ENCODE measurements around the gene TUBGCP6.
A peak's percentile ranks its signal among the peaks of the same experiment; 100 is the strongest.

TUBGCP6 gene

GRCh38 chr22:50216684-50217520 is 27.9 kb downstream of the TUBGCP6 start:
- H3K4me1 Mint-ChIP-seq (ENCODE audit: low read depth): peaks cover 22% of the 10 kb centered on the region
- no peak overlapping the region for H3K27ac Mint-ChIP-seq
- peaks cover 100% of the 10 kb centered on the region for H3K36me3 Mint-ChIP-seq (ENCODE audit: low read depth)
- intact Hi-C loops (cut with micrococcal nuclease): no loop called here
- no peaks in the 10 kb centered on the region for H3K9me3 Mint-ChIP-seq
- no peaks in the 10 kb centered on the region for H3K27me3 Mint-ChIP-seq
- H3K4me3 Mint-ChIP-seq: no peak overlapping the region

DNA sequence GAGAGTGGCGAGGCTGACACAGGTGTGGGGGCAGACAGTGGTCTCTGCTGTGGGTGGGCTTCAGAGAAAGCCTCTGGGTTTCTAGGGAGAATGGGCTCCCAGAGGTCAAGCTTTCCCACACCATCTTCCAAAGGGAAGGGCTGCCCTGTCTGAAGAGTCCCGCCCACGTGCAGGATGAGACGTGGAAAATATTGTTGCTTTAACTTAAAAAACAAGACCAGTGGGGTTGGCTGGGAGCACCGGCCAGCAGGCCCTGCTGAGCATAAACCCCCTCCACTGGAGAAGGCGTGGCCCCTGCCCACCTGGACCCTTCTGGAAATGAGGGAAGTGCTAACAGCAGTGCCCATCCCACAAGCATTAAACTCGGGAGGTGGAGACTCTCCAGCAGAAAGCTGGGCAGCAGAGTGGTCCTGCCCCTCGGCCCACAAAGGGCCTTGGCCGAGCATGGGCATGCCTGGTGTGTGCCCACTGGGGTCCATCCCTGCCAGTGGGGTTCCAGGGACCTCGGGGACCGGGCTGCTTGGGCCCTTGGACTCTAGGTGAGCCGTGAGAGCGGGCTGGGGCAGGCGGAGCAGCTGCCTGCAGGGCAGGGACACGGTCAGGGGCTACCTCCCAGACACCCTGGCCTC is 28.7 kb downstream of the TUBGCP6 start:
- intact Hi-C loops (cut with micrococcal nuclease): no loop called here
- Mint-ChIP-seq H3K27ac (no peak overlapping the region), H3K36me3 (ENCODE audit: low read depth) (peaks cover 98% of the 10 kb centered on the region), H3K9me3 (no peaks in the 10 kb centered on the region), H3K4me1 (ENCODE audit: low read depth) (peaks cover 22% of the 10 kb centered on the region), H3K27me3 (no peaks in the 10 kb centered on the region), H3K4me3 (no peak overlapping the region)

DNA sequence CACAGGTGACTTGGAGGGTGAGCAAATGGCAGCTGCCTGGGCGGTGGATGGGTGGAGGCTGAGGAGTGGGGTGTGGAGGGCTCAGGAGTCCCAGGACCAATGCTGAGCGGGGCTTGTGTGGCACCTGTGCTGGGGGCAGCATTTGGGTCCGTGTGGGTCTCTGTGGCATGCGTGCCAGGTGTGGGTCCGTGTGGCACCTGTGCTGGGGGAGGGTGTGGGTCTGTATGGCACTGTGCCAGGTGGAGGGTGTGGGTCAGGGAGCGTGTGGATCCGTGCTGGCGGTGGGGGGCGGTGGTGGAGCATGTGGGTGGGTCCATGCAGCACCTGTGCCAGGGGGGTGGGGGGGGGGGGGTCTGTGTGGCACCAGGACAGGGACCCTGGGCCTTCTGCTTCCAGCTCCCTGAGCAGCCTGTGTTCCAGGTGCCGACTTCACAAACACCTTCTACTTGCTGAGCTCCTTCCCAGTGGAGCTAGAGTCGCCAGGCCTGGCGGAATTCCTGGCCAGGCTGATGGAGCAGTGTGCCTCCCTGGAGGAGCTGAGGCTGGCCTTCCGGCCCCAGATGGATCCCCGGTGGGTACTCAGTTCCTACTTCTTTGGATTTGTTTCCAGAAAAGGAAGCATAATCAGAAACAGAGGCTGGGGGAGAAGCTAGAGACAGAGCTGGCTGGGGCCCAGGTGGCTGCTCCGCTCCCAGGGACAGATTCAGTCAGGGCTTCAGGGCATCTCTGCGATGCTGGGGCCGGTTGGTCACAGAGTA is 29.3 kb downstream of the TUBGCP6 start:
- H3K27ac Mint-ChIP-seq: no peak overlapping the region
- intact Hi-C loops (cut with micrococcal nuclease): no loop called here
- no peaks in the 10 kb centered on the region for H3K27me3 Mint-ChIP-seq
- no peaks in the 10 kb centered on the region for H3K9me3 Mint-ChIP-seq
- H3K4me3 Mint-ChIP-seq: no peak overlapping the region
- peaks cover 98% of the 10 kb centered on the region for H3K36me3 Mint-ChIP-seq (ENCODE audit: low read depth)
- peaks cover 22% of the 10 kb centered on the region for H3K4me1 Mint-ChIP-seq (ENCODE audit: low read depth)

- intact Hi-C loops (cut with micrococcal nuclease): no loop called here
- Mint-ChIP-seq H3K27me3 (no peaks in the 10 kb centered on the region), H3K4me3 (no peak overlapping the region), H3K4me1 (ENCODE audit: low read depth) (peaks cover 20% of the 10 kb centered on the region), H3K27ac (no peak overlapping the region), H3K9me3 (no peaks in the 10 kb centered on the region), H3K36me3 (ENCODE audit: low read depth) (peaks cover 98% of the 10 kb centered on the region)
Observed at GRCh38 chr22:50213263-50213662, 31.6 kb downstream of the TUBGCP6 start.

DNA sequence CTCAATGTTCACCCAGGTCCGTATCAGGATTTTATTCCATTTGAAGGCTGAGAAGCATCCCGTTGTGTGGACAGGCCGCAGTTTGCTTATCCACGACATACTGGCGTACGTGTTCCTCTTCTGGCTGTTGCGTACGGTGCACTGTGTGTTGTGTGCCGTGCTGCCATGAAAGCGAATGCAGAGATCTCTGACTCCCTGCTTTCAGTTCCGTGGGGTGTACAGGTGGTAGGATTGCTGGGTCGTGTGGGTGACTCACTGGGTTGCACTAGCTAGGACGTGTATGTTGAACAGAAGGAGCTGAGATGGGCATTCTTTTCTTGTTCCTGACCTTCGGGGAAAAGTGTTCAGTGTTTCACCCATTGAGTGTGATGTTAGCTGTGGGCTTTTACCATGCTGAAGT is 33.7 kb downstream of the TUBGCP6 start:
- Mint-ChIP-seq H3K9me3 (no peaks in the 10 kb centered on the region), H3K27ac (no peak overlapping the region), H3K4me3 (no peak overlapping the region), H3K36me3 (ENCODE audit: low read depth) (peaks cover 98% of the 10 kb centered on the region), H3K27me3 (no peaks in the 10 kb centered on the region), H3K4me1 (ENCODE audit: low read depth) (peaks cover 36% of the 10 kb centered on the region)
- intact Hi-C loops (cut with micrococcal nuclease): no loop called here

DNA sequence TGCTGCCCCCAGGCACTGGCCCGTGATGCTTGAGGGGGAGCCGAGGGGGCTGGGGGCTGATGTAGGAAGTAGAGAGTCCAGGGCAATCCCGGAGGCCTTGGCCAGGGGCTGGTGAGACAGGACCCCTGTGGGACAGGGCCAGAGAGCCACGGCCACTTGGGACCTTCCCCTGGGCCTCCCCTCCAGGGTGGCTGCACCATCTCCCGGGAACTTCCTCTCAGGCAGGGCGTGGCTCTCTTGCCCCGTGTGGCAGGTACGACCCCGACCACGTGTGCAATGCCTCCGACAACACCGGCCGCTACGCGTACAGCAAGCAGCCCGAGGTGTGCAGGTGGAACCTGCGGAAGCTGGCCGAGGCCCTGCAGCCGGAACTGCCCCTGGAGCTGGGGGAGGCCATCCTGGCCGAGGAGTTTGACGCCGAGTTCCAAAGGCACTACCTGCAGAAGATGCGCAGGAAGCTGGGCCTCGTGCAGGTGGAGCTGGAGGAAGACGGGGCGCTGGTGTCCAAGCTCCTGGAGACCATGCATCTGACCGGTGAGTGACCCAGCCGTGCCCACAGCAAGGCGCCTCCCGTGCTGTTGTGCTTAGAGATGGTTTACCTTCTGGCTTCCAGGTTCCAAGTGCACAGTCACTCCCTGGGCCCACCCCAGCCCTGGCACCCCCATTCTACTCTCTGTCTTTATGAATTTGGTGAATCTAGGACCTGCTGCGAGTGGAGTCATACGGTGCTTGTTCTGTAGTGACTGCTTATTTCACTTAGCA is 34.3 kb downstream of the TUBGCP6 start:
- Mint-ChIP-seq H3K27me3 (no peaks in the 10 kb centered on the region), H3K36me3 (ENCODE audit: low read depth) (peaks cover 98% of the 10 kb centered on the region)

DNA sequence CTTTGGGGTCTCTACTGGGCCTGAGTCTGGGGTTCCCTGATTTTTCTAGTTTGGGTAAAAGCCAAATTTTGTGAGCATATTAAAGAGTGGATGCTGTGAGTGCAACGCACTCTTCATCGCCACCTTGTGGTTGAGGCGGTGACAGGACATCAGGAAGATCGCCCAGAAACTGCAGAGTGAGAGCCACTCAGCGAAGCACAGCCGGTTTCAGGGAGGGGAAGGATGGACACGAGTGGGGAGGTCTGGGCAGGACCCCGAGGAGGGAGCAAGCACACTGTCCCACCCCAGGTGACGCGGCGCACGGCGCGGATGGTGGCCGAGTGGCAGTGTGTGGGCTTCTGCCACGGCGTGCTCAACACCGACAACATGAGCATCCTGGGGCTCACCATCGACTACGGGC is 34.9 kb downstream of the TUBGCP6 start:
- Mint-ChIP-seq H3K27me3 (no peaks in the 10 kb centered on the region), H3K36me3 (ENCODE audit: low read depth) (peaks cover 98% of the 10 kb centered on the region), H3K4me3 (no peak overlapping the region), H3K9me3 (no peaks in the 10 kb centered on the region), H3K4me1 (ENCODE audit: low read depth) (peaks cover 41% of the 10 kb centered on the region), H3K27ac (no peak overlapping the region)
- intact Hi-C loops (cut with micrococcal nuclease): loop anchor here (1.0 to 10.0 kb wide), 3 partner anchors 43 to 275 kb away; no protein-coding TSS in a partner anchor

More for the DNA sequence above, 34.3 kb downstream of the TUBGCP6 start:
- H3K4me3 Mint-ChIP-seq: no peak overlapping the region
- H3K27ac Mint-ChIP-seq: no peak overlapping the region
- intact Hi-C loops (cut with micrococcal nuclease): no loop called here
- H3K9me3 Mint-ChIP-seq: no peaks in the 10 kb centered on the region
- peaks cover 38% of the 10 kb centered on the region for H3K4me1 Mint-ChIP-seq (ENCODE audit: low read depth)

GRCh38 chr22:50208939-50209892 is 35.6 kb downstream of the TUBGCP6 start:
- Mint-ChIP-seq H3K9me3 (no peaks in the 10 kb centered on the region), H3K36me3 (ENCODE audit: low read depth) (peaks cover 94% of the 10 kb centered on the region), H3K4me3 (no peak overlapping the region), H3K27me3 (no peaks in the 10 kb centered on the region), H3K4me1 (ENCODE audit: low read depth) (peaks cover 45% of the 10 kb centered on the region), H3K27ac (no peak overlapping the region)
- intact Hi-C loops (cut with micrococcal nuclease): loop anchor here (1.0 to 10.0 kb wide), 3 partner anchors 42 to 274 kb away; no protein-coding TSS in a partner anchor

- peaks cover 52% of the 10 kb centered on the region for H3K4me1 Mint-ChIP-seq (ENCODE audit: low read depth)
- H3K27me3 Mint-ChIP-seq: no peaks in the 10 kb centered on the region
- no peak overlapping the region for H3K4me3 Mint-ChIP-seq
- peaks cover 94% of the 10 kb centered on the region for H3K36me3 Mint-ChIP-seq (ENCODE audit: low read depth)
- H3K9me3 Mint-ChIP-seq: no peaks in the 10 kb centered on the region
- no peak overlapping the region for H3K27ac Mint-ChIP-seq
- intact Hi-C loops (cut with micrococcal nuclease): loop anchor here (5.0 to 10.0 kb wide), 2 partner anchors 41 to 274 kb away; no protein-coding TSS in a partner anchor
Observed at GRCh38 chr22:50208430-50208938, 36.3 kb downstream of the TUBGCP6 start.

- H3K36me3 Mint-ChIP-seq (ENCODE audit: low read depth): peaks cover 91% of the 10 kb centered on the region
- no peak overlapping the region for H3K4me3 Mint-ChIP-seq
- H3K4me1 Mint-ChIP-seq (ENCODE audit: low read depth): peaks cover 56% of the 10 kb centered on the region
- peak overlapping the region; percentile 32 for H3K27ac Mint-ChIP-seq
- no peaks in the 10 kb centered on the region for H3K27me3 Mint-ChIP-seq
- intact Hi-C loops (cut with micrococcal nuclease): loop anchor here (5.0 to 10.0 kb wide), 2 partner anchors 40 to 273 kb away; no protein-coding TSS in a partner anchor
- no peaks in the 10 kb centered on the region for H3K9me3 Mint-ChIP-seq
Observed at GRCh38 chr22:50207383-50208140, 37.3 kb downstream of the TUBGCP6 start.

- intact Hi-C loops (cut with micrococcal nuclease): loop anchor here (5.0 to 10.0 kb wide), 2 partner anchors 39 to 272 kb away; no protein-coding TSS in a partner anchor
- Mint-ChIP-seq H3K36me3 (ENCODE audit: low read depth) (peaks cover 82% of the 10 kb centered on the region), H3K4me1 (ENCODE audit: low read depth) (peaks cover 64% of the 10 kb centered on the region), H3K27ac (peak overlapping the region; percentile 32), H3K4me3 (no peak overlapping the region), H3K27me3 (no peaks in the 10 kb centered on the region), H3K9me3 (no peaks in the 10 kb centered on the region)
Observed at GRCh38 chr22:50206599-50206998, 38.2 kb downstream of the TUBGCP6 start.
